Neural cell (in vitro differentiated cells): ENCODE measurements around the gene PRCC.

Source experiments
- EP300 ChIP-seq: fragments of 450-650 bp; conservative IDR thresholded peaks from 2 replicates; pipeline ENCODE4 v1.6.1; 2014; ENCODE audit warnings: antibody characterized with exemption, mild to moderate bottlenecking, moderate library complexity; ENCODE audit not compliant: poor library complexity, severe bottlenecking
- EZH2 ChIP-seq: fragments of 200-600, 300-800 bp; shearing (Covaris generic), sonication (generic); IDR thresholded peaks from 2 replicates; pipeline ENCODE4 v1.6.1; 2014; ENCODE audit warnings: antibody characterized with exemption, low read length, borderline replicate concordance, mild to moderate bottlenecking; ENCODE audit not compliant: insufficient read depth, poor library complexity, severe bottlenecking
- MXI1 ChIP-seq: fragments of 450-650 bp; conservative IDR thresholded peaks from 2 replicates; pipeline ENCODE4 v1.6.1; 2014; ENCODE audit warnings: antibody characterized with exemption, mild to moderate bottlenecking; ENCODE audit not compliant: poor library complexity, severe bottlenecking
- POLR2AphosphoS5 ChIP-seq: IDR thresholded peaks from 2 replicates; pipeline ENCODE4 v1.6.1; 2012
- RAD21 ChIP-seq: fragments of 450-650 bp; conservative IDR thresholded peaks from 2 replicates; pipeline ENCODE4 v1.6.1; 2014; ENCODE audit warnings: antibody characterized with exemption, mild to moderate bottlenecking, moderate library complexity
- SMC3 ChIP-seq: fragments of 450-650 bp; conservative IDR thresholded peaks from 2 replicates; pipeline ENCODE4 v1.6.1; 2014; ENCODE audit warnings: antibody characterized with exemption, mild to moderate bottlenecking, moderate library complexity; ENCODE audit not compliant: poor library complexity
- TAF1 ChIP-seq: IDR thresholded peaks from 2 replicates; pipeline ENCODE4 v1.6.1; 2012; ENCODE audit warnings: low read depth
- TF ChIP-seq, protein P1 (sequence below): IDR thresholded peaks from 2 replicates; pipeline ENCODE4 v1.6.1; 2012; ENCODE audit warnings: borderline replicate concordance
- TF ChIP-seq, protein P2 (sequence below): fragments of 450-650 bp; IDR thresholded peaks from 2 replicates; pipeline ENCODE4 v1.5.1; 2014; ENCODE audit warnings: antibody characterized with exemption, mild to moderate bottlenecking, moderate library complexity; ENCODE audit not compliant: poor library complexity, severe bottlenecking

DNA sequence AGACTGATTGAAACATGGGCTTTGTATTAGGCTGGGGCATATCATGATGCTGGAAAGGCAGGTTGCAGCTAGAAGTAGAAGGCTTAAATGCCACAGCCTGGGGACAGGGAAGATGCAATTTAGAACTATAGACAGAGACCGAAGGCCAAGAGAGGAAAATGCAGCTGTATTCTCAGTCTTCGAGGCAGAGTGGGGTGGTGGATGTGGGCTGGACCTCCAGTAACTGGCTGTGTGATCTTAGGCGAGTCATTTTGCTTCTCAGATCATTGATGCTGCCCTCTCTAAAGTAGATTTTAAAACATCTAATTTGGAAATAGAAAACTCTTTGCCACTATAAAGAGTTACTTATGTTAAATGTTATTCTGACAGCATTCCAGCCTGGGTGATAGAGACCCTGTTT is 67.0 kb downstream of the PRCC start:
- TF ChIP-seq MXI1 (no peak), POLR2AphosphoS5 (no peak), TAF1 (no peak), EZH2 (no peak), EP300 (no peak), RAD21 (no peak), SMC3 (no peak)
- TF ChIP-seq, protein P1, sequence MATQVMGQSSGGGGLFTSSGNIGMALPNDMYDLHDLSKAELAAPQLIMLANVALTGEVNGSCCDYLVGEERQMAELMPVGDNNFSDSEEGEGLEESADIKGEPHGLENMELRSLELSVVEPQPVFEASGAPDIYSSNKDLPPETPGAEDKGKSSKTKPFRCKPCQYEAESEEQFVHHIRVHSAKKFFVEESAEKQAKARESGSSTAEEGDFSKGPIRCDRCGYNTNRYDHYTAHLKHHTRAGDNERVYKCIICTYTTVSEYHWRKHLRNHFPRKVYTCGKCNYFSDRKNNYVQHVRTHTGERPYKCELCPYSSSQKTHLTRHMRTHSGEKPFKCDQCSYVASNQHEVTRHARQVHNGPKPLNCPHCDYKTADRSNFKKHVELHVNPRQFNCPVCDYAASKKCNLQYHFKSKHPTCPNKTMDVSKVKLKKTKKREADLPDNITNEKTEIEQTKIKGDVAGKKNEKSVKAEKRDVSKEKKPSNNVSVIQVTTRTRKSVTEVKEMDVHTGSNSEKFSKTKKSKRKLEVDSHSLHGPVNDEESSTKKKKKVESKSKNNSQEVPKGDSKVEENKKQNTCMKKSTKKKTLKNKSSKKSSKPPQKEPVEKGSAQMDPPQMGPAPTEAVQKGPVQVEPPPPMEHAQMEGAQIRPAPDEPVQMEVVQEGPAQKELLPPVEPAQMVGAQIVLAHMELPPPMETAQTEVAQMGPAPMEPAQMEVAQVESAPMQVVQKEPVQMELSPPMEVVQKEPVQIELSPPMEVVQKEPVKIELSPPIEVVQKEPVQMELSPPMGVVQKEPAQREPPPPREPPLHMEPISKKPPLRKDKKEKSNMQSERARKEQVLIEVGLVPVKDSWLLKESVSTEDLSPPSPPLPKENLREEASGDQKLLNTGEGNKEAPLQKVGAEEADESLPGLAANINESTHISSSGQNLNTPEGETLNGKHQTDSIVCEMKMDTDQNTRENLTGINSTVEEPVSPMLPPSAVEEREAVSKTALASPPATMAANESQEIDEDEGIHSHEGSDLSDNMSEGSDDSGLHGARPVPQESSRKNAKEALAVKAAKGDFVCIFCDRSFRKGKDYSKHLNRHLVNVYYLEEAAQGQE = no peak
- TF ChIP-seq, protein P2, sequence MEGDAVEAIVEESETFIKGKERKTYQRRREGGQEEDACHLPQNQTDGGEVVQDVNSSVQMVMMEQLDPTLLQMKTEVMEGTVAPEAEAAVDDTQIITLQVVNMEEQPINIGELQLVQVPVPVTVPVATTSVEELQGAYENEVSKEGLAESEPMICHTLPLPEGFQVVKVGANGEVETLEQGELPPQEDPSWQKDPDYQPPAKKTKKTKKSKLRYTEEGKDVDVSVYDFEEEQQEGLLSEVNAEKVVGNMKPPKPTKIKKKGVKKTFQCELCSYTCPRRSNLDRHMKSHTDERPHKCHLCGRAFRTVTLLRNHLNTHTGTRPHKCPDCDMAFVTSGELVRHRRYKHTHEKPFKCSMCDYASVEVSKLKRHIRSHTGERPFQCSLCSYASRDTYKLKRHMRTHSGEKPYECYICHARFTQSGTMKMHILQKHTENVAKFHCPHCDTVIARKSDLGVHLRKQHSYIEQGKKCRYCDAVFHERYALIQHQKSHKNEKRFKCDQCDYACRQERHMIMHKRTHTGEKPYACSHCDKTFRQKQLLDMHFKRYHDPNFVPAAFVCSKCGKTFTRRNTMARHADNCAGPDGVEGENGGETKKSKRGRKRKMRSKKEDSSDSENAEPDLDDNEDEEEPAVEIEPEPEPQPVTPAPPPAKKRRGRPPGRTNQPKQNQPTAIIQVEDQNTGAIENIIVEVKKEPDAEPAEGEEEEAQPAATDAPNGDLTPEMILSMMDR = no peak
